NCI-H2196 (cell line): ENCODE data around the gene SMYD4.
"Not testable (repeated sequence)": the region's sequence is repeated elsewhere in the genome, so short reads cannot be mapped to it uniquely, and the experiment has no call there.

Source experiments
- DNase-seq: peaks from one replicate; lab custom pipeline; 2025; ENCODE audit not compliant: unreplicated experiment; lab: John Stamatoyannopoulos, UW

The SMYD4 gene

DNA sequence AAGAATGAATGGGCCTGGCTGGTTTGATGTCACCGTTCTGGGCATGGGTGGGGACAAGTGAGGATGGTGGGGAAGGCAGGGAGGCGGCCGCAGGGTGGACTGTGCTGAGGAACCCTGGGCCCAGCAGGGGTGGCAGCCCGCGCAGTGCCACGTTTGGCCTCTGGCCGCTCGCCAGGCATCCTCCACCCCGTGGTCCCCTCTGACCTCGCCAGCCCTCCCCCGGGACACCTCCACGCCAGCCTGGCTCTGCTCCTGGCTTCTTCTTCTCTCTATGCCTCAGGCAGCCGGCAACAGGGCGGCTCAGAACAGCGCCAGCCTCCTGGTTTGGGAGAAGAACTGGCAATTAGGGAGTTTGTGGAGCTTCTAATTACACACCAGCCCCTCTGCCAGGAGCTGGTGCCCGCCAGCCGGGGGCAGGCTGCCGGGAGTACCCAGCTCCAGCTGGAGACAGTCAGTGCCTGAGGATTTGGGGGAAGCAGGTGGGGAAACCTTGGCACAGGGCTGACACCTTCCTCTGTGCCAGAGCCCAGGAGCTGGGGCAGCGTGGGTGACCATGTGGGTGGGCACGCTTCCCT is 74.4 kb downstream of the SMYD4 start:
- no peak for DNase-seq

DNA sequence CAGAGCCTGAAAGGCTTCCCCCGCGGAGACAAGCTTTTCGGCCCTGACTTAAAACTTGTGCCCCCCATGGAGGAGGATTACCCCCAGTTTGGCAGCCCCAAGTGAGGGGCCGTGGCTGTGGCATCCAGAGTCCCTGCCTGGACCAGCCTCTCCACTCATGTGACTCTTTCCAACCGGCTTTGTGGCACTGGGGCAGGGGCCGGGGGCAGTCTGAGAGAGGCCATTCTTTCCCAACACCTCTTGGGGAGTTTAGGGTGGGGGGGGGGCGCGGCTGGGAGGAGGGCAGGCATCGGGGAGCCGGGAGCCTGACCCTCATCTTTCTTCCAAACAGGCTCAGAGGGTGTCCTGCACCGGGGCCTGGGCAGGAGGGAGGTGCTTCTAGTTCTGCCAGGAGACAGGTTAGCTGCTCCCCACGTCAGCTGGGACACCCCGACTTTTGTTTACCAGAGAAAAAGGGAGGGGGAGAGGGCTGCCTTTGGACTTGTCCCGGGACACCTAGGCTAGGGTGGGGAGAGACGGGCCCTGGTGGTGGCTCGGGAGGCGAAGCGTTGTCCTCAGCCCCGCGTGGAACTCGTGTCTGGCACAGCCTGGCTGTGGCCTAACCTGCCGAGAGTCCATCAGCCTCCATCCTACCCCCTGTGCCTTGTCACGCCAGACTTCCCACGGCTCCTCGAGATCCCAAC is 75.1 kb downstream of the SMYD4 start:
- no peak for DNase-seq

DNA sequence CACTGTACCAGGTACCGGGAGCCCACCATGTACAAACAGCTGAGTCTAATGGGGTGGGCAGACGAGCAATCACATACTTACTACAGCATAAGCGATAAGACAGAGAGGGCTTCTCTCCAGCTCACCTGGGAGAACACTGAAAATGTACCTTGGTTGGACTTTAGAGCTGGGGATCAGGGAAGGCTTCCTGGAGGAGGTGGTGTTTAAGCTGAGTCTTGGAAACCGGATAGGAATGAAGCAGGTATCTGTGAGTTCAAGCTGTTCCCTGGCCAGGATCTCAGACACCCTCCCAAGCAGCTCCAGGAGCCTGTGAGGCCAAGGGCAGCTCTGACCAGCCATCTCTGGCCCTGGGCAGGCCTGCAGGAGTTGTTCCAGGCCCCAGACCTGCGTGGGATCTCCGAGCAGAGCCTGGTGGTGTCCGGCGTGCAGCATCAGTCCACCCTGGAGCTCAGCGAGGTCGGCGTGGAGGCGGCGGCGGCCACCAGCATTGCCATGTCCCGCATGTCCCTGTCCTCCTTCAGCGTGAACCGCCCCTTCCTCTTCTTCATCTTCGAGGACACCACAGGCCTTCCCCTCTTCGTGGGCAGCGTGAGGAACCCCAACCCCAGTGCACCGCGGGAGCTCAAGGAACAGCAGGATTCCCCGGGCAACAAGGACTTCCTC is 75.8 kb downstream of the SMYD4 start:
- DNase-seq = no peak

DNA sequence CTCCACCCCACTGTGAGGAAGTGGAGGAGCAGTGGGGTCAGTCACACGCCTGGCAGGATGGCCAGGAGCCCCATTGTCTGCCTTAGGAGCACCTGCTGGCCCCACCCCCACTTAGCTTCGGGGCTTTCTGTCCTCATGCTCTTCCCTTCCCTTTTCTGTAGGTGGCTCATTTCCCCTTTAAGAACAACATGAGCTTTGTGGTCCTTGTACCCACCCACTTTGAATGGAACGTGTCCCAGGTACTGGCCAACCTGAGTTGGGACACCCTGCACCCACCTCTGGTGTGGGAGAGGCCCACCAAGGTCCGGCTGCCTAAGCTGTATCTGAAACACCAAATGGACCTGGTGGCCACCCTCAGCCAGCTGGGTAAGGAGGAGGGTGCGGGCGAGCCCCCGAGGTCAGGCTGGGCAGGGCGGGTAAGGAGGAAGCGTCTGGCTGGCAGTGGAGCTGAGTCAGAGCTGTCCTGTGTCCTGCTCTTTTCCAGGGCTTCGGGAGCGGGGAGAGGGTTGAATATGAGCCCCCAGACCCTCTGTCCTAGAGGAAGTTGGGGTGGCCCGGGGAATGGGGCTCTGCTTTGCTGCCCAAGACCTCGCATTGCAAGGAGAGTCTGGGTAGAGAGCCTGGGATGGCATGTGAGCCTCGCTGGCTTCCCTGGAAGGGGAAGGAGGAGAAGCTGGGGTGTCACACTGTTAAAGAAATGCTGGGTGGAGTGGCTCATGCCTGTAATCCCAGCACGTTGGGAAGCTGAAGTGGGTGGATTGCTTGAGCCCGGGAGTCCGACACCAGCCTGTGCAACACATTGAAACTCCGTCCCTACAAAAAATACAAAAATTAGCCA is 77.1 kb downstream of the SMYD4 start:
- DNase-seq = peak; percentile 26

DNA sequence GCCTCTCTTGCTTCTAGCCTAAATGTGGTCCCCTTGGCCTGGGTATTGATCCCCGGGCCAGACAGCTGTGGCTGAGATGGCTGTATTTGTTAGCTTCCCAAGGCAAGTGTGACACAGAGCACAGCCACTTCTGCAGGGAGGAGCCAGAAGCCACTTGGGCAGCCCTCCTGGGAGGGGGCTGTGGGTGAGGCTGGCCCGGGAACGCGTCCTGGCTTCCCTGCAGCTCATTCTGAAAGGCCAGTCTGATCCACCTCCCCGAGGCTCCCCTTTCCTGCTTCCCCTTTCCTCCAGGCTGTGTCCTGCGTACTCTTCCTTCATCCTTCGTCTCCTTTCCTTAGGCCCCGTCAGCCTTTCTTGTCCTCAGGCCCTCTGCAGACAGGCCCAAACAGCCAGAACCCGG is 79.1 kb downstream of the SMYD4 start:
- DNase-seq = no peak

DNA sequence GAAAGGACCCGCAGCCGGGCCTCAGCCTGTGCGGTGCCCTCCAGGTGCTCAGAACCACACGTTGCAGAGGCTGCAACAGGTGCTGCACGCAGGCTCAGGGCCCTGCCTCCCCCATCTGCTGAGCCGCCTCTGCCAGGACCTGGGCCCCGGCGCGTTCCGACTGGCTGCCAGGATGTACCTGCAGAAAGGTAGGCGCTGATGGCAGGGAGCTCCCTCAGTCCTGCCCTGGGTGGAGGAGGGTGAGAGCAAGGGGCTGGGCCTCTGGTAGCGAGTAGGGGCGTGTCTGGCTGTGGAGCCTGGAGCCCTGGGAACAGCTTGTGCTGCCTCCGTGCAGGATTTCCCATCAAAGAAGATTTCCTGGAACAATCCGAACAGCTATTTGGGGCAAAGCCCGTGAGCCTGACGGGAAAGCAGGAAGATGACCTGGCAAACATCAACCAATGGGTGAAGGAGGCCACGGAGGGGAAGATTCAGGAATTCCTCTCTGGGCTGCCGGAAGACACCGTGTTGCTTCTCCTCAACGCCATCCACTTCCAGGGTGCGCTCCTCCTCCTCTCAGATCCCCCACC is 82.6 kb downstream of the SMYD4 start:
- no peak for DNase-seq

DNA sequence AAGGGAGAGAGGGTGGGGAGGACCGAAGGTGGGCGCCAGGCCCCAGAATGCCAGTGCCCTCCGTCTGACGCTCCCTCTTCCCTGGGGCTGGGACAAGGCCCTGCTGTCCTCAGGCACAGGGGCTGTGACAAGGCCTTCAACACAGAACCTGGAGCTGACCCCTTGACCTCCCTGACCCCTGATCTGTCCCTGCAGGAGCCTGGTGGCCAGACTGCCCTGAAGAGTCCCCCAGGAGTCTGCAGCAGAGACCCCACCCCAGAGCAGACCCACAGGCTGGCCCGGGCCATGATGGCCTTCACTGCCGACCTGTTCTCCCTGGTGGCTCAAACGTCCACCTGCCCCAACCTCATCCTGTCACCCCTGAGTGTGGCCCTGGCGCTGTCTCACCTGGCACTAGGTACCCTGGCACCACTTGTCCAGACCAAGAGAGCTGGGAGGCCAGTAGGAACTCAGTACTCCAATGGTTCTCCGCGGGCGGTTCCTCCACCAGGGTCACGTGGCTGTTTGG is 84.1 kb downstream of the SMYD4 start:
- DNase-seq = no peak

DNA sequence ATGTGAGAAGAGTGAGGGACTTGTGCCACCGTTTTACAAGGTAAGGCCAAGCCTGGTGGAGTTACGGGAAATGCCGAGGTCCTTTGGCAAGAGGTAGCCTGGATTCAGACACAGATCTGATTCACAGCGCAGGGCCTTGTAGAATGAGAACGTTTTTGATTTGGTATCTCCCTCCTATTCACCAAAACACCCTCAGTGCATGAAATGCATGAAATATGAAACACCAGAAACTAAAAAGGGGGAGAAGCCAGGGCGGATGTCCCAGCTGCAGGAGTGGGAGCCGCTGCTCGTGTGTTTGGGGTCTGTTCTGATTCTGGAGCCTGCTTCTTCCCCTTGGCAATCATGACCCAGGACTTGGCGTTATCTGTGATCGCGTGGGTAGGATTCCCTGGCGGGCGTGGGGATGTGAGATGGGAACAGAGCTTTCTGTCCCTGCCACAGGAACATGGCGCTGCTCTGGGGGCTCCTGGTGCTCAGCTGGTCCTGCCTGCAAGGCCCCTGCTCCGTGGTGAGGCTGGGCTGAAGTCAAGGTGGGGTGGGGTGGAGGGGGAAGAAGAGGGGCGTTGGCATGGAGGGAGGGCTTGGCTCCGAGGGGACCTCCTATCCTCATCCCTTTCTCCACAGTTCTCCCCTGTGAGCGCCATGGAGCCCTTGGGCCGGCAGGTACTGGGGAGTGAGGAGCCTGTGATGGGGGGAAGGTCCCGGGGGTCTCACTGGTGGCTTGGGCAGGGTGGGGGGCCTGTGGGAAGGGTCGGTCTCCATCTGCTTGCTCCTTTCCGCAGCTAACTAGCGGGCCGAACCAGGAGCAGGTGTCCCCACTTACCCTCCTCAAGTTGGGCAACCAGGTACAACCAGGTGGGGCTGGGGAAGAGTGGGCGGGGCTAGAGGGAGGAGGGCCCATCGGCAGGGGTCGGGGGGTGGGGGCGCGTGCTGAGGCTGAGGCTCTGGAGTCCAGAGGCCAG is 84.9 kb downstream of the SMYD4 start:
- no peak for DNase-seq

DNA sequence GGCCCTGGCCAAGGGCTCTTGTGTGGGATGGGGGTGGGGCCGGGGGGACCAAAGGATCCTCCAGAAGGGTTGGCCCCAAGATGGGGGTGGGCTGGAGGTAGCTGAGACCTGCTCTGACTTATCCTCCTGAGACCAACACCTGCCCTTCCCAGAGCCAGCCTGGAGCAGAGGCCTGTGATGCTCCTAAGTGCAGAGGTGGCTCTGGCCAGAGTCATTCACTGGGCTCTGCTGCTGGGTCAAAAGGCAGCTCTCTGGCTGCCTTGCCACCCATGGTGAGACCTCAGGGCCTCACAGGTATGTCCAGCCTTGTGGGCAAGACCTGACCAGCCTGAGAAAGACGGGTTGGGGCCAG is 86.6 kb downstream of the SMYD4 start:
- no peak for DNase-seq

DNA sequence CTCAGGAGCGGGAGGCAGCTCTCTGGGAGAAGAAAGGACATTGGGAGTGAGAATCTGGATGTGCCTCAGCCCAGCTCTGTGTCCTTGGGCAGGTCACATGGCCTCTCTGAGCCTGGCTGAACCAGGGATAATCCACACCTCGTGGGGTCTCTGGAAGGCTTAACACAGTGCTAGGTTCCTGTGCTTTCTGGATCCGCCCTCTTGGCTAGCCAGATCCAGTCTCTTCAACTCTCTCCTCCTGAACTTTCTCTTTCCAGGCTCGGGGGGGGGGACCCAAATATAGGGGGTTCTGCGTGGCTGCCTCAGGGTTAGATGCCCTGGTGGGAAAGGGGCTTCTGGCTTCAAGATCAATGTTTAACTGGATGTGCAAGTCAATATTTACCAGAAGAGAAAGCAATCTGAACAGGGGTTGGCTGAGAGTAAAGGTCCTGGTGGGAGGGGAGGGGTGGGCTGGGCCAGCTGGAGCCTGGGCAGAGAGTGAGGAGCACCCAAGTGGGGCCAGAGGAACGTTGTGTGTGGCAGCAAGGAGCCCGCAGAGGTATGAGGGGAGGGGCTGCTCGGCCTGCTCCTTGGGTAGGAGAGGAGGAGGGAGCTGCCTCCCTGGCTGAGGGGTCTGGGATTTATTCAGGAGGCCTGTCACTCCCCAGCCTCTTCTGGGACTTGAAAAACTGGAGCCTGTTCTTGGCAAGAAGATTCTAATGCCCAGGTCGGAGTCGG is 87.2 kb downstream of the SMYD4 start, which contains the start of gene SERPINF2:
SERPINF2 (plus strand) TSS at position 501 of the 717 bp plus-strand sequence. CDS start 2,125 bp downstream, outside the sequence.
- DNase-seq = no peak

DNA sequence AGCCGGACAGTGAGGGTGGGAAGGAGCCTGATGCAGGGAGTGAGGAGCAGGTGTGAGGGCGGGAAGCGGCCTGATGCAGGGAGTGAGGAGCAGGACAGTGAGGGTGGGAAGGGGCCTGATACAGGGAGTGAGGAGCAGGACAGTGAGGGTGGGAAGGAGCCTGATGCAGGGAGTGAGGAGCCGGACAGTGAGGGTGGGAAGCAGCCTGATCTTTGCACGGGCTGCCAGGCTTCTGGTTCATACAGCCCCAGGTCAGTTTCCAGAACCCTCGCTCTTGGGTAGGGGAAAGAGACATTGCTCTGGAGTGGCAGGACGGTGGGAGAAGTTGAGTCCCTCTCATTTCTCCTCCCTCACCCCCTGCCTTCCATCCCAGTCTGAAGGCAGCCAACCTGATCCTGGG is 87.8 kb downstream of the SMYD4 start:
- not testable (repeated sequence) for DNase-seq

DNA sequence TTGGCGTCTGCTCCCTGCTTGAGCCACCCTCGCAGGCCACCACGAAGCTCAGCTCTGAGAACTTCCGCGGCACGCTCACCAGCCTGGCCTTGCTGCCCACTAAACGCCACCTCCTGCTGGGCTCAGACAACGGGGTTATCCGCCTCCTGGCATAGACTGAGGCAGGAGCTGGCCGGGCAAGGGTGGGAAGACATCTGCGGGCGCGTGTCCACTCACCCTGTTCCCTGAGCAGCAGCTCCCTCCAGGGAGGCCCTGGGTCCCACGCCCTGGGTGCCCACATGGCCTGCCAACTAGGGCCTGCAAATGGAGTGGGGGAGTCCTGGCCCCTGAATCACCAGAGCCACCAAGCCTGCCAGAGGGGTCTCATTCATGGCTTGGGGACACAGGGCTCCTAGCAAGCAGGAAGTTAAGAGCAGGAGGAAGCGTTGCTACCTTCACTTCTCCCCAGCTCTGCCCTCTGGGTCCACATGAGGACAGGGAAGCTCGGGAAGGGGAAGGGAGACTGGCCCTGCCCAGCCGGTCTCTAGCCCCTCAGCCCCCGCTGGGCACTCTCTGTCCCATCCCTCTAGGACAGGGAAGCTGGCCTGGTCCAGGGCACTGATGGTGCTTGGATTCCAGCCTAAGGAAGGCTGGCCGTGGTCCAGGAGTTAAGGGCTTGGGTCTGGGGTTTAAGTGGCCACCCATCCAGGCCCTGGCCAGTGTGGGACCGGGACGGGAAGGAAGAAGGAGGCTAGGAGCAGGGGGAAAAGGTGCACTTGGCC is 92.0 kb downstream of the SMYD4 start:
- no peak for DNase-seq

DNA sequence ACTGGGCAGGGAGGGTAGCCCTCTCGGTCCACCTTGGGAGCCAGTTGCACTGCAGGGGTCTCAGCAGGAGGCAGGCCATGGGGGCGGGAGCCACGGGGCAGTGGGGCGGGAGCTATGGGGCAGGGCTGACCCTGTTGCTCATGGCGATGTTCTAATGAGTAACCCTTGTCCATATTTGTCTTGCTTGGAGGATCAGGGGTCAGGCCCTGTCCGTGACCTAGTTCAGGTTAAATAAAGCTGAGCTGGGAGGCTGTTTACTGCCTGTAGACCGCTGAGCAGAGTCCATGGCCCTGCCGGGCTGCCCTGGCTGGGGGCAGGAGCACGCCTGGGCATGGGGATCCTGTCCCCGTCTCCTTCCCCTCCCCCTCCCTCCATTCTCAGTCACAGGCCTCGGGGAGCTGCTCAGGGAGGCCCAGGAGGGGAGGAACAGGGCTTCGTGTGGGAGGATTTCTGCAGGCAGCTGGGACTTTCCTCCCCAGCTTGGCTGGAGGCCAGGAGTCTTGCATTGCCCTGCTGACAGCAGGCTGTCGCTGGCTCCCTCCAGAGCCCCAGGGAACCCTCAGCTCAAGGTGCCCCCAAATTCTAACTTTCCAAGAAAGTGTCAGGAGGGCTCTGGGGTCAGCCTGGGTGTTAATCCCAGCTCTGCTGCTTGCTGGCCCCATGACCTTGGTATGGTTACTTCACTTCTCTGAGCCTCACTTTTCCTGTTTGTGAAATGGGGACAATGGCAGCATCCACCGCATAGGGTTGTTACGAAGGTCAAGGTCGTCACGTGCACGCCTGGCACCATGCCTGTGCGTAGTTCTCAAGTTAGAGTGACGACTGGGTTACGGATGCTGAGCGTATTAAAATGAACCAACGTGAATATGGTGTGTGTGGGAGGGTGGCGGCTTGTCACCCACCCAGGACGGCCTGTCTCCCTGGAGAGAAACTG is 93.1 kb downstream of the SMYD4 start:
- DNase-seq = no peak

DNA sequence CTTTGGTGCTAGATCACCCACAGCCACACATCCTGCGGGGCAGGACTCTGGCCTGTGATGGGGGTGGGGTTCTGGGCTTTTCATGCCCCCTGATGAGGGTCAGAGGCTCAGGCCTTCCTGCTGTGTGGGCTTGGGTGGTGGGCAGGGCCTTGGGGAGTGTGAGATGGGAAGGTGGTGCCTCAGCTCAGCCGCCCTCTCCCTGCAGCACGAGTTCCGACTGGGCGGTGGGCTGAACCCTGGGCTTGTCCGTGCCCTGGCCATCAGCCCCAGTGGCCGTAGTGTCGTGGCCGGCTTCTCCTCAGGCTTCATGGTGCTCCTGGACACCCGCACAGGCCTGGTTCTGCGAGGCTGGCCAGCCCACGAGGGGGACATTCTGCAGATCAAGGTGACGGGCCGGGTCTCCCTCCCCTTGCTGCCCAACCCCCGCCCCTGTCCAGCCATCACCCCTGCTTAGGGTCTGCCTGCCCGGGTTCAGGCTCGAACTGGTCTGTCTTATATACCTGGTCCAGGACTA is 93.8 kb downstream of the SMYD4 start:
- DNase-seq = no peak

DNA sequence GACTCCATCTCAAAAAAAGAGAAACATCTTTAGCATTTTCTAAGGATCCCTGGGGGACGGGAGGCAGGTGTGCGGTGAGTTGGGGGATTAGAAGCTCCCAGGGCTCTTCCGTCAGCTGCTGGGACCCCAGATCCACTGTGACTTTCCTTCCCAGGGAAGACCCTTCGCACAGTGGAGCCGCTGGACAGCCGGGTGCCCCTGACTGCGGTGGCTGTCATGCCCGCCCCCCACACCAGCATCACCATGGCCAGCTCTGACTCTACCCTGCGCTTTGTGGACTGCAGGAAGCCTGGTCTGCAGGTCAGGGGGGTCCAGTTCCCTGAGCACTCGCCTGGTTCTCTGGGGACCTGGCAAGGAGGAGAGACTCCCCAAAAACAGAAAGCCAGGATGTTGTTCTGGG is 94.3 kb downstream of the SMYD4 start:
- no peak for DNase-seq

DNA sequence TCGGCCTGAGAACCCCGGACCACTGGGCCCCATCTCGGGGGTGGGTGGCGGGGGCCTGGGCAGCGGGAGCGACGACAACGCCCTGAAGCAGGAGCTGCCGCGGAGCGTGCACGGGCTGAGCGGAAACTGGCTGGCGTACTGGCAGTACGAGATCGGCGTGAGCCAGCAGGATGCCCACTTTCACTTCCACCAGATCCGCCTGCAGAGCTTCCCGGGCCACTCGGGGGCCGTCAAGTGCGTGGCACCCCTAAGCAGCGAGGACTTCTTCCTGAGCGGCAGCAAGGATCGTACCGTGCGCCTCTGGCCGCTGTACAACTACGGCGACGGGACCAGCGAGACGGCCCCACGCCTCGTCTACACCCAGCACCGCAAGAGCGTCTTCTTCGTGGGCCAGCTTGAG is 95.9 kb downstream of the SMYD4 start:
- no peak for DNase-seq

DNA sequence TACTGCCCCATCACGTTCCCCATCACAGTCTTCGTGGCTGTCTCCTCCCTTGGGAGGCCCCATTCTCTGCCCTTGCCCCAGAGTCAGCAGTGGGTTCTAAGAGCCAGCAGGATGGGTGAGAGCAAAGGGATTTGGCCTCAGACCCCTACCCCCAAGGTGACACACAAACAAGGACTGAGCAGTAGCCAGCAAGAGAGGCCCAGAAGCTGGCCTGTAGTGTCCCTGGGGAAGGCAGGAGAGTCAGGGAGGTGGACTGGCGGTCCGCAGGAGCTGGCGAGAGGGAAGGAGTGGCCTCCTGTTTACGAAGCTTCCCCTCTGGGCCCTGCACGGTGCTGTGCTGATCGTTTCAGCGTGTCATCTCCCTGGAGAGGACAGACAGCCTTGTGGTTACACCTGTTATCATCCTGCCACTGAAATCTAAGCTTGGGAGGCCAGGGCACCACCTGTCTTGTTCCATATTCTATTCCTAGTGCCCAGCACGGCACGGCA is 96.8 kb downstream of the SMYD4 start:
- no peak for DNase-seq
